IPS-18c (cell line): ENCODE measurements around the gene PLK5.

Source experiments
- H3K4me3 ChIP-seq: 2 replicates; pipeline ENCODE4 v1.7.0; 2013; ENCODE audit warnings: low read depth, mild to moderate bottlenecking, low read length, moderate library complexity; ENCODE audit not compliant: insufficient read depth
- H3K9me3 ChIP-seq: one replicate; pipeline ENCODE4 v1.6.1; 2013; ENCODE audit warnings: mild to moderate bottlenecking, low read length, moderate library complexity; ENCODE audit not compliant: control insufficient read depth, insufficient read depth

The PLK5 gene

GRCh38 chr19:1577090-1577928, 53.4 kb downstream of the PLK5 start:
- Histone ChIP-seq H3K4me3 (no peak overlapping the region), H3K9me3 (no peaks in the 10 kb centered on the region)

- Histone ChIP-seq H3K9me3 (no peaks in the 10 kb centered on the region), H3K4me3 (no peak overlapping the region)
These were observed 54.2 kb downstream of the PLK5 start for GRCh38 chr19:1577929-1578618.

GRCh38 chr19:1579222-1579621, 55.3 kb downstream of the PLK5 start:
- Histone ChIP-seq H3K9me3 (no peaks in the 10 kb centered on the region), H3K4me3 (no peak overlapping the region)

GRCh38 chr19:1580382-1580781, 56.5 kb downstream of the PLK5 start:
- no peak overlapping the region for H3K4me3 ChIP-seq
- H3K9me3 ChIP-seq = no peaks in the 10 kb centered on the region

GRCh38 chr19:1580957-1581356, 57.1 kb downstream of the PLK5 start:
- no peak overlapping the region for H3K4me3 ChIP-seq
- H3K9me3 ChIP-seq = no peaks in the 10 kb centered on the region

- no peak overlapping the region for H3K4me3 ChIP-seq
- H3K9me3 ChIP-seq = no peaks in the 10 kb centered on the region
These were observed 58.3 kb downstream of the PLK5 start for GRCh38 chr19:1582201-1582600.

GRCh38 chr19:1584500-1585242, 60.8 kb downstream of the PLK5 start:
- Histone ChIP-seq H3K4me3 (no peak overlapping the region), H3K9me3 (no peaks in the 10 kb centered on the region)

GRCh38 chr19:1585243-1585580, 61.3 kb downstream of the PLK5 start:
- H3K9me3 ChIP-seq = no peaks in the 10 kb centered on the region
- no peak overlapping the region for H3K4me3 ChIP-seq
